Glutamatergic neuron (in vitro differentiated cells): ENCODE results near the gene JADE1. TPM values are rescaled to one million over a fixed set of nuclear protein-coding genes. Genes with fewer than 3 reads are reported as not detected.

Experiments
- DNase-seq: peaks from one replicate; pipeline ENCODE4 v3.0.0; 2022
- H3K27ac Mint-ChIP-seq: one replicate; pipeline ENCODE4 v1.8.0; 2020; ENCODE audit warnings: mild to moderate bottlenecking, mixed read lengths, inconsistent platforms; ENCODE audit not compliant: unreplicated experiment
- H3K27me3 Mint-ChIP-seq: one replicate; pipeline ENCODE4 v1.8.0; 2020; ENCODE audit warnings: mild to moderate bottlenecking, moderate library complexity, mixed read lengths, inconsistent platforms; ENCODE audit not compliant: unreplicated experiment
- H3K36me3 Mint-ChIP-seq: one replicate; pipeline ENCODE4 v1.8.0; 2020; ENCODE audit warnings: mild to moderate bottlenecking, mixed read lengths, inconsistent platforms; ENCODE audit not compliant: unreplicated experiment
- H3K4me1 Mint-ChIP-seq: one replicate; pipeline ENCODE4 v1.8.0; 2020; ENCODE audit warnings: mild to moderate bottlenecking, low read depth, mixed read lengths, inconsistent platforms; ENCODE audit not compliant: unreplicated experiment
- H3K4me3 Mint-ChIP-seq: one replicate; pipeline ENCODE4 v1.8.0; 2020; ENCODE audit warnings: mild to moderate bottlenecking, mixed read lengths, inconsistent platforms; ENCODE audit not compliant: unreplicated experiment
- H3K9me3 Mint-ChIP-seq: one replicate; pipeline ENCODE4 v1.8.0; 2020; ENCODE audit warnings: mild to moderate bottlenecking, moderate library complexity, mixed read lengths, inconsistent platforms; ENCODE audit not compliant: unreplicated experiment
- CTCF ChIP-seq: fragments of 200-600 bp; sonication (generic); IDR thresholded peaks from one replicate; pipeline ENCODE4 v1.5.0; 2021; ENCODE audit not compliant: partially characterized antibody, unreplicated experiment
- total RNA-seq: library from RNA; stranded (reverse); fragmentation: NEBNext Ultra II Directional; extraction: Animal tissue kit (Norgen Biotek cat#: 25700); gene quantifications from one replicate; pipeline ENCODE4 v1.2.1, GENCODE V29; 2021; ENCODE audit not compliant: unreplicated experiment

Gene JADE1
- total RNA-seq, 1 donor from 2014 or later: 9.1 TPM

GRCh38 chr4:128813965-128814364 is 4.5 kb downstream of the JADE1 start:
- H3K36me3 Mint-ChIP-seq: no peaks in the 10 kb centered on the region
- peaks cover 3% of the 10 kb centered on the region for H3K4me1 Mint-ChIP-seq
- no peak for TF ChIP-seq CTCF
- no peak for DNase-seq
- peak overlapping the region; percentile 16 for H3K4me3 Mint-ChIP-seq
- peaks cover 6% of the 10 kb centered on the region for H3K9me3 Mint-ChIP-seq
- peaks cover 4% of the 10 kb centered on the region for H3K27me3 Mint-ChIP-seq
- H3K27ac Mint-ChIP-seq: no peak overlapping the region

- no peak for DNase-seq
- H3K27me3 Mint-ChIP-seq: no peaks in the 10 kb centered on the region
- H3K36me3 Mint-ChIP-seq: no peaks in the 10 kb centered on the region
- H3K27ac Mint-ChIP-seq: no peak overlapping the region
- no peak for TF ChIP-seq CTCF
- H3K4me1 Mint-ChIP-seq: no peaks in the 10 kb centered on the region
- no peak overlapping the region for H3K4me3 Mint-ChIP-seq
- H3K9me3 Mint-ChIP-seq: peaks cover 4% of the 10 kb centered on the region
Observed at GRCh38 chr4:128818442-128818841, 8.9 kb downstream of the JADE1 start.

GRCh38 chr4:128819082-128819742 is 9.7 kb downstream of the JADE1 start:
- no peak for DNase-seq
- no peaks in the 10 kb centered on the region for H3K36me3 Mint-ChIP-seq
- no peak overlapping the region for H3K4me3 Mint-ChIP-seq
- no peak for TF ChIP-seq CTCF
- peaks cover 4% of the 10 kb centered on the region for H3K9me3 Mint-ChIP-seq
- H3K27ac Mint-ChIP-seq: no peak overlapping the region
- H3K4me1 Mint-ChIP-seq: no peaks in the 10 kb centered on the region
- H3K27me3 Mint-ChIP-seq: no peaks in the 10 kb centered on the region

- no peak for TF ChIP-seq CTCF
- H3K4me3 Mint-ChIP-seq: no peak overlapping the region
- H3K27me3 Mint-ChIP-seq: peaks cover 2% of the 10 kb centered on the region
- no peak overlapping the region for H3K27ac Mint-ChIP-seq
- H3K36me3 Mint-ChIP-seq: no peaks in the 10 kb centered on the region
- no peak for DNase-seq
- peaks cover 4% of the 10 kb centered on the region for H3K9me3 Mint-ChIP-seq
- no peaks in the 10 kb centered on the region for H3K4me1 Mint-ChIP-seq
Observed at GRCh38 chr4:128820671-128821070, 11.2 kb downstream of the JADE1 start.

GRCh38 chr4:128821151-128821550 is 11.7 kb downstream of the JADE1 start:
- H3K4me3 Mint-ChIP-seq: no peak overlapping the region
- no peak overlapping the region for H3K27ac Mint-ChIP-seq
- DNase-seq: no peak
- TF ChIP-seq CTCF: no peak
- no peaks in the 10 kb centered on the region for H3K4me1 Mint-ChIP-seq
- no peaks in the 10 kb centered on the region for H3K36me3 Mint-ChIP-seq
- peaks cover 2% of the 10 kb centered on the region for H3K27me3 Mint-ChIP-seq
- peaks cover 4% of the 10 kb centered on the region for H3K9me3 Mint-ChIP-seq
